CD4-positive, alpha-beta T cell treated with Interleukin-1 beta for 1 hour (primary cell): ENCODE measurements around the gene USP35.

Source experiments
- DNase-seq, 2 donors: peaks; one replicate each; pipeline ENCODE4 v3.0.0-alpha.2; 2020 to 2022

USP35 gene

GRCh38 chr11:78188286-78189173 lies at the start of gene USP35, which contains the start of gene KCTD21:
USP35 (plus strand) TSS chr11:78188919; CDS start chr11:78196246, 7,327 bp downstream.
KCTD21 (minus strand) TSS chr11:78188626; CDS start chr11:78174554, 14,072 bp downstream.
- DNase-seq: peak; percentile 91 to 93

- DNase-seq: peak; percentile 97
Measured at GRCh38 chr11:78139422-78140391, 49.0 kb upstream of the USP35 start, which contains the start of gene ALG8. ALG8 (minus strand) TSS chr11:78139626; CDS start chr11:78139588, 38 bp downstream.

- no peak for DNase-seq
Measured at GRCh38 chr11:78140392-78141077, 48.2 kb upstream of the USP35 start.

- DNase-seq: no peak
Measured at GRCh38 chr11:78145511-78146025, 43.2 kb upstream of the USP35 start.

- DNase-seq: no peak
Measured at GRCh38 chr11:78147807-78148206, 40.9 kb upstream of the USP35 start.

GRCh38 chr11:78149646-78150045 lies 39.1 kb upstream of the USP35 start:
- DNase-seq: no peak

GRCh38 chr11:78150346-78150745 lies 38.4 kb upstream of the USP35 start:
- DNase-seq: no peak

- DNase-seq: no peak
Measured at GRCh38 chr11:78150754-78151153, 38.0 kb upstream of the USP35 start.

GRCh38 chr11:78151804-78152203 lies 36.9 kb upstream of the USP35 start:
- no peak for DNase-seq

GRCh38 chr11:78156127-78156844 lies 32.4 kb upstream of the USP35 start:
- no peak for DNase-seq

GRCh38 chr11:78158987-78159652 lies 29.6 kb upstream of the USP35 start:
- no peak for DNase-seq

GRCh38 chr11:78160557-78160956 lies 28.2 kb upstream of the USP35 start:
- no peak for DNase-seq

- DNase-seq: no peak
Measured at GRCh38 chr11:78161346-78161745, 27.4 kb upstream of the USP35 start.

- DNase-seq: no peak
Measured at GRCh38 chr11:78161962-78162371, 26.8 kb upstream of the USP35 start.

GRCh38 chr11:78163828-78164227 lies 24.9 kb upstream of the USP35 start:
- no peak for DNase-seq

- no peak for DNase-seq
Measured at GRCh38 chr11:78164471-78164870, 24.2 kb upstream of the USP35 start.

- no peak for DNase-seq
Measured at GRCh38 chr11:78166855-78167469, 21.8 kb upstream of the USP35 start.

GRCh38 chr11:78168539-78169477 lies 19.9 kb upstream of the USP35 start:
- no peak for DNase-seq

GRCh38 chr11:78170413-78170812 lies 18.3 kb upstream of the USP35 start:
- DNase-seq: no peak
